Stimulated activated CD8-positive, alpha-beta memory T cell treated with anti-CD3 and anti-CD28 coated beads, Interleukin-12 subunit alpha, Interleukin-12 subunit beta, amount 100 ng/mL, for 24 hours (primary cell): ENCODE results near the gene MRPS35.

ENCODE experiments used
- DNase-seq: peaks from one replicate; pipeline ENCODE4 v3.0.0-alpha.2; 2020; ENCODE audit errors: extremely low read depth

Gene MRPS35

GRCh38 chr12:27772328-27773049, 61.9 kb downstream of the MRPS35 start:
- DNase-seq = no peak

- DNase-seq = no peak
Observed at GRCh38 chr12:27777141-27777540, 66.5 kb downstream of the MRPS35 start.

- no peak for DNase-seq
Observed at GRCh38 chr12:27778206-27778605, 67.6 kb downstream of the MRPS35 start.

- no peak for DNase-seq
Observed at GRCh38 chr12:27779416-27779919, 68.8 kb downstream of the MRPS35 start.

- peak; percentile 17 for DNase-seq
Observed at GRCh38 chr12:27779920-27780611, 69.4 kb downstream of the MRPS35 start, which contains the start of the genes KLHL42 and MANSC4. Gene KLHL42, plus strand, starts transcription at chr12:27780233. Its CDS starts 98 bp downstream, at chr12:27780331. Gene MANSC4, minus strand, starts transcription at chr12:27780236. Its CDS starts 8,960 bp downstream, at chr12:27771276.

- DNase-seq = no peak
Observed at GRCh38 chr12:27780612-27781408, 70.2 kb downstream of the MRPS35 start.

GRCh38 chr12:27781680-27782079, 71.0 kb downstream of the MRPS35 start:
- no peak for DNase-seq

- no peak for DNase-seq
Observed at GRCh38 chr12:27782481-27782880, 71.8 kb downstream of the MRPS35 start.

GRCh38 chr12:27785882-27786570, 75.4 kb downstream of the MRPS35 start:
- no peak for DNase-seq

GRCh38 chr12:27787559-27787958, 76.9 kb downstream of the MRPS35 start:
- DNase-seq = no peak

- no peak for DNase-seq
Observed at GRCh38 chr12:27790179-27790578, 79.5 kb downstream of the MRPS35 start.

GRCh38 chr12:27794818-27795584, 84.4 kb downstream of the MRPS35 start:
- DNase-seq = no peak

- no peak for DNase-seq
Observed at GRCh38 chr12:27796128-27796527, 85.5 kb downstream of the MRPS35 start.

- DNase-seq = no peak
Observed at GRCh38 chr12:27797301-27798025, 86.8 kb downstream of the MRPS35 start.

- DNase-seq = no peak
Observed at GRCh38 chr12:27800819-27801218, 90.2 kb downstream of the MRPS35 start.

- no peak for DNase-seq
Observed at GRCh38 chr12:27801630-27802029, 91.0 kb downstream of the MRPS35 start.

GRCh38 chr12:27802511-27802910, 91.9 kb downstream of the MRPS35 start:
- DNase-seq = no peak

- no peak for DNase-seq
Observed at GRCh38 chr12:27802936-27803335, 92.3 kb downstream of the MRPS35 start.

- no peak for DNase-seq
Observed at GRCh38 chr12:27805238-27805637, 94.6 kb downstream of the MRPS35 start.
